GM18519 (cell line): ENCODE data around the gene GALNS.
"Not testable (repeated sequence)": the region's sequence is repeated elsewhere in the genome, so short reads cannot be mapped to it uniquely, and the experiment has no call there.

Experiments
- ATAC-seq: cut with Tn5 transposase; IDR thresholded peaks from one replicate; pipeline ENCODE4 v1.9.1; 2021; ENCODE audit warnings: mild to moderate bottlenecking, moderate library complexity; ENCODE audit not compliant: unreplicated experiment, low FRiP score

GALNS gene

DNA sequence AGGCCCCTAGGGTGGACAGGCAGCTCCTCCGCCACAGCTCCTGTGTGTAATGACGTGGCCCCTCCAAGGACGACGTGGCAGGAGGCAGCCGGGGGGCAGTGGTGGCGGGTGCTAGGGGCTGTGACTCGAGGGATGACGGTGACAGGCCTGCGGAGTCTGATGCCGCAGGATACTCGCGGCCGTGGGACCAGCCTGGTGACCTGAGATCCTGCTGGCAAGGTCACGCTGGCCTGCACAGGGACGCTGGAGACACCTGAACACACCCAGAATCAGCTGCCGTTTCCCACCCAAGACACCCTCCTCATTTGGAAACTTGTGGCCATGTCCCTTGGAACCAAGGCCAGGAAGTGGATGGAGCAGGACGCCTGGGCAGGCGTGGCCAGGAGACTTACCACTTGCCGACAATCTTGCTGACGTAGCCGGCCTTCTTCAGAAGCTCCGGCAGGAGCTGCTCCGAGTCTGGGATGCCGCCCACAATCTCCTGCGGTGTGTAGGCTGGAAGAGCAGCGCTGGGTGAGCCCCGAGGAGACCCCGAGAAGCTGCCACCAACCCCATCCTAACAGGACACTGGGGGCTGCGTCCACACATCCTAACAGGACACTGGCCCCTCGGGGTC is 16.0 kb downstream of the GALNS start:
- no peak for ATAC-seq

- ATAC-seq: no peak
Measured at GRCh38 chr16:88839745-88840599, 16.8 kb downstream of the GALNS start.

- no peak for ATAC-seq
Measured at GRCh38 chr16:88839026-88839529, 17.7 kb downstream of the GALNS start.

DNA sequence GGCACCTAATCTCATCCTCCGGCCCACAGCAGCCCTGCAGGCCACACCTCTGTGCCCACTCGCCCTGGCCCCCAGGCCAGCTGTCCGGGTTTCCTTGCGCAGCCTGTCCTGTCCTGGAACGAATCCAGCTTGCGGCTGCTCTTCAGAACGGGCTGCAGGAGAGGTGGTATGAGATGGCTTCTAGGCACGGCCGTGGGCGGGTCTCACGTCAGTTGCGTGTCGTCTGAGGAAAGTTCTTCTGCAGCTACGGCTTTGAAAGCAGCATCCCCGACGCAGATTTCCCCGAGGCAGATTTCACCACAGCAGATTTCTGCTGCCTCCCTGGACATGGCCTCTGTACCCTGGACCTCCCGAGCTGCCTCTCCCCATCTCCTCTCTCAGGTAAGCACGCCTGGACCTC is 18.2 kb downstream of the GALNS start:
- ATAC-seq: no peak

- ATAC-seq: no peak
Measured at GRCh38 chr16:88837806-88838205, 18.9 kb downstream of the GALNS start.

GRCh38 chr16:88836791-88837190 is 20.0 kb downstream of the GALNS start:
- ATAC-seq: no peak

DNA sequence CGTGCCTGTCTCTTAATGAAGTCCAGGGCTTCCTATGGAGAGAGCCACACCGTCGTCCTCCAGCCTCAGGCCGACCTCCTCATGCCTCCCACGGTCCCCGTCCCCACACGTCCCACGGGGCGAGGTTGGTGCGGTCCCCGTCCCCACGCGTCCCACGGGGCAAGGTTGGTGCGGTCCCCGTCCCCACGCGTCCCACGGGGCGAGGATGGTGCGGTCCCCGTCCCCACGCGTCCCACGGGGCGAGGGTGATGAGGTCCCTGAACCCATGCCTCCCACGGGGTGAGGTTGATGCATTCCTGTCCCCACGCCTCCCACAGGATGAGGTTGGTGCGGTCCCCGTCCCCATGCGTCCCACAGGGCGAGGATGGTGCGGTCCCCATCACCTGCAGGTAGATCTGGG is 20.9 kb downstream of the GALNS start:
- no peak for ATAC-seq

DNA sequence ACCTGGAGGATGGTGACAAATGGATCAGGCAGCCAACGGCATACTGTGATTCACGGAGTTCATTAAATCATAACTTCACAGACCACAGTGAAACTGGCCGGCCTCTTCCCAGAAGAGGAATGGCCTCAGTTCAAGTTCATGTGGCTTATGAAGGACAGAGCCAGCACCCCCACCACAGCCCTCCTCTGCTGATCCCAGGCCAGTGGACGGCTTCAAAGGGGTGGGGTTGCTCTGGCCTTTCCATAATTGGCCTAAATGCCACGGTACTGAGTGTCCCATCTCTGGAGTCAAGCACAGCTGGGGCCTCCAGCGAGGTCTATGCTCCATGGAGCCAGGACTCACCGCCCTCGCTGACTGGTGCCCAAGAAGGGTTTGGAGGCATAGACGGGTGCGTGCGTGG is 21.4 kb downstream of the GALNS start:
- no peak for ATAC-seq

DNA sequence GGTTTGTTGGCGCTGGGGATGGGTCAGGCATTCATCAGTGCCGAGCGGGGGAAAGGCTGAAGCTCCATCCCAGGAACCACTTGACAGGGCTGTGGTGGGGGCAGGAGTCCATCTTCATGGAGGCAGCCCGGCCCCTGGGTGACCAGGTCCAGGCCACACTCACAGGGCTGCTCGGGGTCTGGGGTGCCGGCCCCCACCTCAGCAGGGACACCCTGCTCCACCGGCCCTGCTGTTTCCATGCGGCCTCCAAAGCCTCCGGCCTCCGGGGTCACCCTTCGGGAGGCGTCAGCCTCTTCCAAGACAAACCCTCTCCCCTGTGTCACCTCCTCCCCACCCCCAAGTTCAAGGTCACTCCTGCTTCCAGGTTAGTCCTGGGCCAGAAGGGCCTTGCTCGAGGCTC is 22.1 kb downstream of the GALNS start:
- no peak for ATAC-seq

GRCh38 chr16:88833086-88833485 is 23.7 kb downstream of the GALNS start:
- ATAC-seq: no peak

- ATAC-seq: no peak
Measured at GRCh38 chr16:88831838-88832237, 24.9 kb downstream of the GALNS start.

DNA sequence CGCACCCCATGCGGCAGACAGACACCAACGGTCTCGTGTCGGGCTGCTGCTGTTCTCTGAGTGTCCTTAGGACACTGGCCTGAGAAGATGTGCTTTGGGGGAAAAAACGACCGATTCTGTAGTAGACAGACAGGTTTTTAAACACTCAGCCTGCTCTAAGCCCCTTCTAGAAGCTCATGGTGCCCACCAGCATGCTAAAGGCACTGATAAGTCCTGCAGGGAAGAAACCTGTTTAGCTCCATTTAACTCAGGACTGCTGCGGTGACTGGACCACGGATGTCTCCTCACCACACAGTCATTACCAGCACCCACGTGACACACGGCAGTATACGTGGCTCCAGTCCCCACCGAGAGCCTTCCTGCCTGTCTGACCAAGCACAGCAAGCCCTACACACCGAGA is 26.0 kb downstream of the GALNS start:
- no peak for ATAC-seq

- ATAC-seq: no peak
Measured at GRCh38 chr16:88830258-88830657, 26.5 kb downstream of the GALNS start.

- no peak for ATAC-seq
Measured at GRCh38 chr16:88828711-88829110, 28.0 kb downstream of the GALNS start.

DNA sequence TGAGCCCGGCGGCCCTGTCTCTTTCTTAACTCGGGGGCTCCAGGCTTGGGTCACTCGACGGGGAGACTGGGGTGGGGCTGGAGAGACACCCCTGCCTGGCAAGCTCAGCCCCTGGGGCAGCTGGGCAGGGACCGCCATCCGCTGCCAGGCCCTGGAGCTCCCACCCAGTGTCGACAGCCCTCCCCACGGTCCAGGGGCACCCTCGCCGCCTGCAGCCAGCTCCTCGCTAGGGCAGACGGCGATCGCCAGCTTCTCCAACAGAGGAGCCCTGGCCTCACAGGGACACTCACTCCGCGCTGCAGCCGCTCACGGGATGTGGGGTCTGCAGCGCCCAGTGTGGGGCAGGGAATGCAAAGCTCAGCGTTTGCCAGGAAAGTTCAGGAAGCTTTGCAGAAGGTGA is 29.0 kb downstream of the GALNS start:
- ATAC-seq: no peak

DNA sequence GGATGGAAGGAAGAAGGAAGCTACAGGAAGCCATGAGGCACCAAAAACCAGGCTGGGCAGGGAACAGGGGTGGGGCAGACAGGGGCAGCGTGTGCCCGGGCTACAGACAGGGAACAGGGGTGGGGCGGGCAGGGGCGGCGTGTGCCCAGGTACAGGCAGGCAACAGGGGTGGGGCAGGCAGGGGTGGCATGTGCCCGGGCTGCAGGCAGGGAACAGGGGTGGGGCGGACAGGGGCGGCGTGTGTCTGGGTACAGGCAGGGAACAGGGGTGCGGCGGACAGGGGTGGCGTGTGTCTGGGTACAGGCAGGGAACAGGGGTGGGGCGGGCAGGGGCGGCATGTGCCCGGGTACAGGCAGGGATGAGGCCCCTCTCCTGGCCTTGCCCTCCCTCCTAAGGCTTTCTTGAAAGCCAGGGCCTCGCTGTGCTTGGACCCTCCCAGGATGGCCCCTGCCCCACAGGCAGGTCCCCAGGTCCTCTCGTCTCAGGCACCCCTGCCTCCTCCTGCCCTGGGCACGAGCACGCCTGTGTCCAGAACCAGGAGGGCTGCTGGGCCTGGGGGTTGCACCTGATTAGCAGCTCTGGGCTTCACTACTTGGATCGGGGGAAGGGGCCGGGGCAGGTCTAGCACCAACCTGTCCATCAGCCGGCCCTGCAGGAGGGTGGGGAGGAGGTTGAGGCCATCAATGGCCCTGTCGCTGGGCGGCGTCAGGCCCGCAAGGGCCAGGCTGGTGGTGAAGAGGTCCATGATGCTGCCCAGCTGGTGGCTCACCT is 30.5 kb downstream of the GALNS start:
- no peak for ATAC-seq

GRCh38 chr16:88825146-88825545 is 31.6 kb downstream of the GALNS start:
- no peak for ATAC-seq

- no peak for ATAC-seq
Measured at GRCh38 chr16:88824256-88825077, 32.3 kb downstream of the GALNS start.

DNA sequence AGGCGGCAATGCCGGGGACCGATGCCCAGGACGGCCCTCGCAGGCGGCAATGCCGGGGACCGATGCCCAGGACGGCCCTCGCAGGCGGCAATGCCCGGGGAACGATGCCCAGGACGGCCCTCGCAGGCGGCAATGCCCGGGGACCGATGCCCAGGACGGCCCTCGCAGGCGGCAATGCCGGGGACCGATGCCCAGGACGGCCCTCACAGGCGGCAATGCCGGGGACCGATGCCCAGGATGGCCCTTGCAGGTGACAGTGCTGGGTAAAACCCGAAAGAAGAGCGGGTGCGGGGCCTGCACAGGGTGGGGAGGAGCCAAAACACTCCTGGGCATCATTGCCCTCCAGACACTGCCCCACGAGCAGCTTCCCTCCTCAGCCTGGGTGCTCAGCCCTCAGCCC is 33.1 kb downstream of the GALNS start:
- not testable (repeated sequence) for ATAC-seq

DNA sequence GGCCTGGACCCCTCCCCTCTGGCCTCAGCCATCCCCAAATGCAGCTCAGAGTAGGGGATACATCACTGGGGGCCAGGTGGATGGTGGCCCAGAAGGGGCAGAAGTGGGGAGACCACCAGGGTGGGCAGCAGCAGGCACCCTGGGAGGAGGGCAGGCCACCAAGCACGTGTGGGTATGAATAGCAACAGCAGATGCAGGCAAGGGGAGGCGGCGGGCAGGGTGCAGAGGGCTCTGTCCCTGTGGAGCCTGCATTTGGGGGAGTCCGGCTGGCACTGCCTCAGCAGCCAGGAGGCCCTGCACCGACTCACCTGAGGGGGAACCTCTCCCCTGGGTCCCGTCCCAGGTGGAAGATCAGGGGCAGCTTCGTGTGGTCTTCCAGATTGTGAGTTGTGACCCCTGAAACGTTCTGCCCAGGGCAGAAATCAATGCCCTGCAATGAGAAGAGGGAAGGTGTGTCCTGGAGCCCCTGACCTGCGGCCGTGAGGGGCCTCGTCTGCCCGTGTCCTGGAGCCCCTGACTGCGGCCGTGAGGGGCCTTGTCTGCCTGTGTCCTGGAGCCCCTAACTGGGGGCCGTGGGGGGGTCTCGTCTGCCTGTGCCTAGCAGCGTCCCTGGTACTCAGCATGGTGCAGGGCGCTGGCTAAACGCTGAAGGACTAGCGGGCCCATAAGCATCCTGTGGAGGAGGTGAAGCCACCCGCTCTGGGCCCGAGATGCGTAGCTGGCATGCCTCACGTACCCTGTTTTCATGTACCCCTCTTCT is 34.3 kb downstream of the GALNS start:
- no peak for ATAC-seq
